ENCODE results near the gene CHRNG. TPM values are rescaled to one million over a fixed set of nuclear protein-coding genes. Genes with fewer than 3 reads are reported as not detected.
A peak's percentile ranks its signal among the peaks of the same experiment; 100 is the strongest.

The CHRNG gene
- total and polyA plus RNA-seq, 8 donors, result 0.07 to 0.35 (median 0.13) TPM; not detected in 4

DNA sequence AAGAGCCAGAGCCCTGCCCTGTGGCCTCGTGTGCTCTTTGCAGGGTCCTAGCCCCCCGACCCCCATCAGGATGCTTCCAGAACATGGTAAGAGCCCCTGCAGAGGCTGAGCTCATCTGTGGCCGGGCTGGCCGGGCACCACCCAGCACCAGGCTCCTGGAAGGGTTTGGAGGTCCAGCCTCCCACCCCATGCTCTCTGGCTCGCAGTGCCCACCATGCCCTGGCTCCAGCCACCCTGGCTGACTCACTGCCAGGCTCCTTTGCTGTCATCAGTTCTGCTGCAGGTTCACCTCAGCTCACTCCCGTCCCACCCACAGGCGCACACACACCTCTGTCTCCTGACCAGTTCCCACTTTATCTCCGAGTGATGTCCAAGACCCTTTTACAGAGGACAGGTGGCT is 48.5 kb downstream of the CHRNG start:
- no peaks in the 10 kb centered on the region for H3K27me3 ChIP-seq
- peaks cover 0 to 4% of the 10 kb centered on the region in 2 donors for H3K4me1 ChIP-seq
- peaks cover 0 to 9% of the 10 kb centered on the region in 2 donors for H3K36me3 ChIP-seq
- no peak overlapping the region for H3K4me3 ChIP-seq
- no peak overlapping the region for H3K27ac ChIP-seq
- ATAC-seq (no peak), DNase-seq (no peak)
- no peaks in the 10 kb centered on the region for H3K9me3 ChIP-seq
- TF ChIP-seq, protein P1, sequence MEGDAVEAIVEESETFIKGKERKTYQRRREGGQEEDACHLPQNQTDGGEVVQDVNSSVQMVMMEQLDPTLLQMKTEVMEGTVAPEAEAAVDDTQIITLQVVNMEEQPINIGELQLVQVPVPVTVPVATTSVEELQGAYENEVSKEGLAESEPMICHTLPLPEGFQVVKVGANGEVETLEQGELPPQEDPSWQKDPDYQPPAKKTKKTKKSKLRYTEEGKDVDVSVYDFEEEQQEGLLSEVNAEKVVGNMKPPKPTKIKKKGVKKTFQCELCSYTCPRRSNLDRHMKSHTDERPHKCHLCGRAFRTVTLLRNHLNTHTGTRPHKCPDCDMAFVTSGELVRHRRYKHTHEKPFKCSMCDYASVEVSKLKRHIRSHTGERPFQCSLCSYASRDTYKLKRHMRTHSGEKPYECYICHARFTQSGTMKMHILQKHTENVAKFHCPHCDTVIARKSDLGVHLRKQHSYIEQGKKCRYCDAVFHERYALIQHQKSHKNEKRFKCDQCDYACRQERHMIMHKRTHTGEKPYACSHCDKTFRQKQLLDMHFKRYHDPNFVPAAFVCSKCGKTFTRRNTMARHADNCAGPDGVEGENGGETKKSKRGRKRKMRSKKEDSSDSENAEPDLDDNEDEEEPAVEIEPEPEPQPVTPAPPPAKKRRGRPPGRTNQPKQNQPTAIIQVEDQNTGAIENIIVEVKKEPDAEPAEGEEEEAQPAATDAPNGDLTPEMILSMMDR (IDR thresholded peaks at IDR 0.05), result no peak
- intact Hi-C loops (cut with DNase I), result no loop called here

DNA sequence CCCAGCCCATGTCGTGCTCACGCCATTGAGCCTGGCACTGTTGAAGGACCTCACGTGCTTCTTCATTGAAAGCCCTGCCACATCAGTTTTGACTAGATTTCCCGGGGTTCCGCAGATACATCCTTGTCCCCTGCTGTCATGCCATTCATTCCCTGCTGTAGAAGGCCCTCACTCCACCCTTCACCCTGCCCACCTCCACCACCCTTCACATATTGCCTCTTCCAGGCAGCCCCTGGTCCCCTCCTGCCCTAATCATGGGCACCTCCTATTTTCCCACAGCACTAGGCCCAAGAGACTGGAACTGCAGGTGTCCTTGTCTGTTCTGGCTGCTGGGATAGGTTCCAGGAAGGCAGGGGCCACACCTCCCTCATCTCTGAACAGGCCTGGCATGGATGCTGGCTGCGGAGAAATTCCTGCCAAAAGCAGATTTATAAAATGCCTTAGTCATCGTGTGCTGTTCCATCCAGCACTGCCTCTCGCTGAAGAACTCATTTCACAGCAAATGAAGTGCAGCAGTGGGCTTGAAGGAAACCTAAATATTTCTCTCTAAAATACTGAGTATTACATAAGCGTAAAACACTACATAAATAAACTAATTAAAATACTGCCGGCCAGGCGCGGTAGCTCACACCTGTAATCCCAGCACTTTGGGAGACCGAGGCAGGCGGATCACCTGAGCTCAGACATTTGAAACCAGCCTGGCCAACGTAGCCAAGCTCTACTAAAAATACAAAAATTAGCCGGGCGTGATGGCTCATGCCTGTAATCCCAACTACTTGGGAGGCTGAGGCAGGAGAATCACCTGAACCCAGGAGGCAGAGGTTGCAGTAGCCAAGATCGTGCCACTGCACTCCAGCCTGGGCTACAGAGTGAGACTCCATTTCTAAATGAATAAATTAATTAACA is 49.4 kb downstream of the CHRNG start:
- Histone ChIP-seq H3K9me3 (no peaks in the 10 kb centered on the region), H3K27me3 (no peaks in the 10 kb centered on the region), H3K27ac (no peak overlapping the region), H3K36me3 (peaks cover 0 to 6% of the 10 kb centered on the region in 2 donors), H3K4me1 (peaks cover 0 to 4% of the 10 kb centered on the region in 2 donors), H3K4me3 (no peak overlapping the region)
- intact Hi-C loops (cut with DNase I), result no loop called here
- ATAC-seq (peak; percentile 72), DNase-seq (peak in 1 of 4 donors; percentile 61)
- TF ChIP-seq, protein P1 (IDR thresholded peaks at IDR 0.05), result no peak

DNA sequence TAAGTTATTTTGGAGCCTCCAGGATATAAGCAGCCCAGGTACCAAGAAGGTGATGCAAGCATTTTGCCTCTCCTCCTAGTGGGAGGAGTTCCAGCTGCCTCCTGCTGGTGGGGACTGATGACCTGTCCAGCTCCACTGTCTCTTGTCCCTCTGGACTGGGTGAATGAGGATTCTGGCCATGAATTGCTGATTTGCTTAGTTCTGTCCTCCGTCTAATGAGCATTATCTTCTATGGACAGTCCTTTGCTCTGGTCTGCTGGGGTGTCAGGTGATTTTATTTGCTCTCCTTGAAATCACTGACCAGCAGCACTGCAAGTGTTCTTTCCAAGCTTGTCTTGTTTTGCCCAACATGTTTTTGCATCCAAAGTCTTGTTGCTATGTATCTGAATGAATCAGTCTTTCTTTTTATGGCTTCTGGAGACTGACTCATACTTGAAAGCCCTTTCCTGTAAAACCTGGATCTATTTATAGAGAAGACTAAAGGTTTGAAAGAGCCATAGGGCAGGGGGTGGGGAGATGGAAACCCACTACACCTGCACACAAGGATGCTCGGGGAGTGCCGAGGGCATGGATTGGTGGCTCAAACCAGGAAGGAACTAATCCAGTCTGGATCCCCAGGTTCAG is 53.4 kb downstream of the CHRNG start:
- no peaks in the 10 kb centered on the region for H3K27me3 ChIP-seq
- ATAC-seq, result peak; percentile 72
- H3K4me1 ChIP-seq, result no peaks in the 10 kb centered on the region
- H3K36me3 ChIP-seq, result no peaks in the 10 kb centered on the region
- intact Hi-C loops (cut with DNase I), result no loop called here
- no peaks in the 10 kb centered on the region for H3K9me3 ChIP-seq
- H3K27ac ChIP-seq, result no peak overlapping the region
- no peak overlapping the region for H3K4me3 ChIP-seq
- DNase-seq, result no peak
- TF ChIP-seq, protein P1 (IDR thresholded peaks at IDR 0.05), result no peak

DNA sequence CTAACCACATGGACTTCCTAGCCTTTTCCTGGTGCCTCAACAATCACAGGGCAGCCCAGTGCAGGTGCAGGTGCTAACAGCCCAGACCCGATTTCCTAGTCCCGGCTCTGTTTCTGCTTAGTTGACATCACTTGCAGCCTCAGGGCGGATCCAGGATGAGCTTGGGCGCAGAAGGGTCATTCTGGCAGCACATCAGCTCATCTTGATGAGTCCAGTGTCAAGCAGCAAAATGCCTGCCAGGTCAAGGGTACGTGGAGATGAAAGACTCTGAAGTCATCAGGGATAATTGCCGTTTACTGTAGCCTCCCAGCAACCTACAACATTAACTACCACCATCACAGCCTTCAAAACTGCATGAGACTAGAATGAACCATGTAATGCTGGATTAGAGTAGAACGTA is 54.5 kb downstream of the CHRNG start:
- ATAC-seq, result no peak
- no peaks in the 10 kb centered on the region for H3K36me3 ChIP-seq
- TF ChIP-seq, protein P1 (IDR thresholded peaks at IDR 0.05), result no peak
- no peak overlapping the region for H3K4me3 ChIP-seq
- no peaks in the 10 kb centered on the region for H3K9me3 ChIP-seq
- no peaks in the 10 kb centered on the region for H3K27me3 ChIP-seq
- no peak for DNase-seq
- H3K4me1 ChIP-seq, result no peaks in the 10 kb centered on the region
- intact Hi-C loops (cut with DNase I), result no loop called here
- H3K27ac ChIP-seq, result no peak overlapping the region

Other genes with a start within 250 kb of the CHRNG start
- 10 to 100 TPM in 1 of 2 donors, 1 to 10 TPM in 1; 3.1 to 14.1 TPM for gene ALPP, start 160.9 kb upstream of the CHRNG start, total RNA-seq
- gene ALPP, start 160.9 kb upstream of the CHRNG start, polyA plus RNA-seq (ENCODE audit: insufficient read length in 6 of 6), result under 1 TPM in 3 of 6 donors, not detected in 3; 0.07 to 0.18 (median 0.11) TPM
- under 1 TPM in 1 of 2 donors, not detected in 1; 0.16 TPM for gene ALPG, start 132.8 kb upstream of the CHRNG start, total RNA-seq
- gene ALPG, start 132.8 kb upstream of the CHRNG start, polyA plus RNA-seq (ENCODE audit: insufficient read length in 6 of 6), result under 1 TPM in 1 of 6 donors, not detected in 5; 0.08 TPM
- not detected for gene ALPI, start 83.5 kb upstream of the CHRNG start, total RNA-seq
- gene ALPI, start 83.5 kb upstream of the CHRNG start, polyA plus RNA-seq (ENCODE audit: insufficient read length in 6 of 6), result not detected
- gene ECEL1, start 51.9 kb upstream of the CHRNG start, total RNA-seq, result under 1 TPM; 0.10 to 0.17 TPM
- gene ECEL1, start 51.9 kb upstream of the CHRNG start, polyA plus RNA-seq (ENCODE audit: insufficient read length in 6 of 6), result under 1 TPM; 0.24 to 0.64 (median 0.45) TPM
- gene PRSS56, start 19.3 kb upstream of the CHRNG start, total RNA-seq, result not detected
- gene PRSS56, start 19.3 kb upstream of the CHRNG start, polyA plus RNA-seq (ENCODE audit: insufficient read length in 6 of 6), result not detected
- not detected for gene CHRND, start 13.5 kb upstream of the CHRNG start, total RNA-seq
- not detected for gene CHRND, start 13.5 kb upstream of the CHRNG start, polyA plus RNA-seq (ENCODE audit: insufficient read length in 6 of 6)
- 1 to 10 TPM; 3.7 to 3.8 TPM for gene TIGD1, start 10.9 kb downstream of the CHRNG start, total RNA-seq
- 10 to 100 TPM in 5 of 6 donors, 1 to 10 TPM in 1; 9.6 to 12.4 (median 11.3) TPM for gene TIGD1, start 10.9 kb downstream of the CHRNG start, polyA plus RNA-seq (ENCODE audit: insufficient read length in 6 of 6)
- gene EIF4E2, start 11.0 kb downstream of the CHRNG start, total RNA-seq, result 10 to 100 TPM; 67.4 to 71.1 TPM
- gene EIF4E2, start 11.0 kb downstream of the CHRNG start, polyA plus RNA-seq (ENCODE audit: insufficient read length in 6 of 6), result 100 to 1,000 TPM in 3 of 6 donors, 10 to 100 TPM in 3; 91.3 to 108 (median 98.3) TPM
- 1 to 10 TPM; 3.8 to 5.5 TPM for gene EFHD1, start 93.9 kb downstream of the CHRNG start, total RNA-seq
- gene EFHD1, start 93.9 kb downstream of the CHRNG start, polyA plus RNA-seq (ENCODE audit: insufficient read length in 6 of 6), result 10 to 100 TPM in 1 of 6 donors, 1 to 10 TPM in 5; 3.5 to 13.6 (median 5.0) TPM
- gene GIGYF2, start 157.6 kb downstream of the CHRNG start, total RNA-seq, result 10 to 100 TPM; 56.2 to 76.6 TPM
- 10 to 100 TPM; 59.2 to 66.3 (median 62.4) TPM for gene GIGYF2, start 157.6 kb downstream of the CHRNG start, polyA plus RNA-seq (ENCODE audit: insufficient read length in 6 of 6)
- gene KCNJ13, start 236.9 kb downstream of the CHRNG start, total RNA-seq, result not detected
- gene KCNJ13, start 236.9 kb downstream of the CHRNG start, polyA plus RNA-seq (ENCODE audit: insufficient read length in 6 of 6), result 10 to 100 TPM in 2 of 6 donors, 1 to 10 TPM in 4; 5.3 to 12.0 (median 6.2) TPM